DOHH2 (cell line): ENCODE data around the gene SIAH1.
"Not testable (repeated sequence)": the region's sequence is repeated elsewhere in the genome, so short reads cannot be mapped to it uniquely, and the experiment has no call there.

ENCODE experiments used
- H3F3A ChIP-seq: fragments of 200-600 bp; sonication (generic), shearing (Covaris generic); 2 replicates; pipeline ENCODE4 v1.6.0; 2016; ENCODE audit warnings: antibody characterized with exemption, mild to moderate bottlenecking; ENCODE audit not compliant: control insufficient read depth, insufficient read depth
- H3K27ac ChIP-seq: fragments of 200-600 bp; sonication (generic); 2 replicates; pipeline ENCODE4 v1.5.1; 2014; ENCODE audit warnings: low read depth, mild to moderate bottlenecking, low read length, moderate library complexity
- H3K27me3 ChIP-seq: fragments of 200-600 bp; sonication (generic); 2 replicates; pipeline ENCODE4 v1.6.1; 2014; ENCODE audit warnings: mild to moderate bottlenecking, low read length, mixed read lengths; ENCODE audit not compliant: control insufficient read depth
- H3K36me3 ChIP-seq: fragments of 200-600 bp; sonication (generic); 2 replicates; pipeline ENCODE4 v1.6.1; 2014; ENCODE audit warnings: mild to moderate bottlenecking, low read length, moderate library complexity, mixed read lengths; ENCODE audit not compliant: control insufficient read depth
- H3K4me1 ChIP-seq: fragments of 200-600 bp; sonication (generic); 2 replicates; pipeline ENCODE4 v1.6.1; 2014; ENCODE audit warnings: mild to moderate bottlenecking, low read length, mixed read lengths; ENCODE audit not compliant: control insufficient read depth
- H3K4me2 ChIP-seq: fragments of 200-600 bp; sonication (generic); 2 replicates; pipeline ENCODE4 v1.6.0; 2014; ENCODE audit warnings: mild to moderate bottlenecking, low read length, moderate library complexity
- H3K4me3 ChIP-seq: fragments of 200-600 bp; sonication (generic); 2 replicates; pipeline ENCODE4 v1.5.1; 2014; ENCODE audit warnings: mild to moderate bottlenecking, low read length, mixed read lengths
- H3K79me2 ChIP-seq: fragments of 200-600 bp; sonication (generic); 2 replicates; pipeline ENCODE4 v1.6.1; 2014; ENCODE audit warnings: mild to moderate bottlenecking, low read length, mixed read lengths; ENCODE audit not compliant: control insufficient read depth
- H3K9me2 ChIP-seq: fragments of 200-600 bp; sonication (generic); replicated peaks from 2 replicates; pipeline ENCODE4 v1.6.1; 2014; ENCODE audit warnings: mild to moderate bottlenecking, low read length, mixed read lengths; ENCODE audit not compliant: control insufficient read depth
- H3K9me3 ChIP-seq: fragments of 200-600 bp; sonication (generic); 2 replicates; pipeline ENCODE4 v1.6.1; 2014; ENCODE audit warnings: antibody characterized with exemption, low read length, mixed read lengths; ENCODE audit not compliant: control insufficient read depth, insufficient read depth
- H4K20me1 ChIP-seq: fragments of 200-600 bp; sonication (generic); 2 replicates; pipeline ENCODE4 v1.6.0; 2014; ENCODE audit warnings: low read depth, mild to moderate bottlenecking, antibody characterized with exemption, low read length, moderate library complexity; ENCODE audit not compliant: control insufficient read depth, insufficient read depth
- CTCF ChIP-seq: fragments of 200-600 bp; sonication (generic); IDR thresholded peaks from one replicate; pipeline ENCODE4 v1.5.1; 2014; ENCODE audit warnings: antibody characterized with exemption, mild to moderate bottlenecking, low read depth, low read length; ENCODE audit not compliant: poor library complexity, severe bottlenecking
- EZH2phosphoT487 ChIP-seq: fragments of 200-600 bp; sonication (generic); IDR thresholded peaks from 2 replicates; pipeline ENCODE4 v1.6.1; 2017; ENCODE audit warnings: borderline replicate concordance, mild to moderate bottlenecking, antibody characterized with exemption, low read length, moderate library complexity, mixed read lengths

The SIAH1 gene

GRCh38 chr16:48408688-48409087 lies 23.5 kb upstream of the SIAH1 start:
- Histone ChIP-seq H3K27me3 (no peaks in the 10 kb centered on the region), H3K4me2 (no peak overlapping the region), H3K27ac (no peak overlapping the region), H3K4me1 (no peaks in the 10 kb centered on the region), H3F3A (no peaks in the 10 kb centered on the region), H3K9me2 (no peaks in the 10 kb centered on the region), H3K79me2 (no peaks in the 10 kb centered on the region), H3K36me3 (no peaks in the 10 kb centered on the region), H3K9me3 (no peaks in the 10 kb centered on the region), H3K4me3 (no peak overlapping the region), H4K20me1 (no peaks in the 10 kb centered on the region)
- TF ChIP-seq CTCF, result no peak
- no peak for TF ChIP-seq EZH2phosphoT487

- Histone ChIP-seq H3K4me3 (no peak overlapping the region), H3K9me2 (no peaks in the 10 kb centered on the region), H4K20me1 (no peaks in the 10 kb centered on the region), H3K27me3 (no peaks in the 10 kb centered on the region), H3K4me2 (no peak overlapping the region), H3K9me3 (no peaks in the 10 kb centered on the region), H3F3A (no peaks in the 10 kb centered on the region), H3K27ac (no peak overlapping the region), H3K79me2 (no peaks in the 10 kb centered on the region), H3K4me1 (no peaks in the 10 kb centered on the region), H3K36me3 (no peaks in the 10 kb centered on the region)
- TF ChIP-seq CTCF (no peak), EZH2phosphoT487 (no peak)
Observed at GRCh38 chr16:48405907-48406306, 20.7 kb upstream of the SIAH1 start.

GRCh38 chr16:48405153-48405552 lies 19.9 kb upstream of the SIAH1 start:
- H3K4me2 ChIP-seq, result no peak overlapping the region
- H3K79me2 ChIP-seq, result no peaks in the 10 kb centered on the region
- no peak overlapping the region for H3K4me3 ChIP-seq
- no peaks in the 10 kb centered on the region for H3K9me2 ChIP-seq
- TF ChIP-seq CTCF, result no peak
- TF ChIP-seq EZH2phosphoT487, result no peak
- H4K20me1 ChIP-seq, result no peaks in the 10 kb centered on the region
- no peaks in the 10 kb centered on the region for H3F3A ChIP-seq
- H3K36me3 ChIP-seq, result no peaks in the 10 kb centered on the region
- H3K4me1 ChIP-seq, result no peaks in the 10 kb centered on the region
- H3K27ac ChIP-seq, result no peak overlapping the region
- H3K27me3 ChIP-seq, result no peaks in the 10 kb centered on the region
- no peaks in the 10 kb centered on the region for H3K9me3 ChIP-seq

- not testable (repeated sequence) for H3K4me3 ChIP-seq, H3K79me2 ChIP-seq, H3K9me3 ChIP-seq, H3K36me3 ChIP-seq, H4K20me1 ChIP-seq, H3K4me2 ChIP-seq, H3K9me2 ChIP-seq, H3K27ac ChIP-seq, H3K4me1 ChIP-seq, H3F3A ChIP-seq, H3K27me3 ChIP-seq
Observed at GRCh38 chr16:48402547-48402946, 17.3 kb upstream of the SIAH1 start.
